Measurements from ENCODE around the gene SLC6A8. TPM values are rescaled to one million over a fixed set of nuclear protein-coding genes. Genes with fewer than 3 reads are reported as not detected.
"Not testable (repeated sequence)": the region's sequence is repeated elsewhere in the genome, so short reads cannot be mapped to it uniquely, and the experiment has no call there.

Gene SLC6A8
- total RNA-seq, 1 donor from 2014 or later, result 8.0 TPM

DNA sequence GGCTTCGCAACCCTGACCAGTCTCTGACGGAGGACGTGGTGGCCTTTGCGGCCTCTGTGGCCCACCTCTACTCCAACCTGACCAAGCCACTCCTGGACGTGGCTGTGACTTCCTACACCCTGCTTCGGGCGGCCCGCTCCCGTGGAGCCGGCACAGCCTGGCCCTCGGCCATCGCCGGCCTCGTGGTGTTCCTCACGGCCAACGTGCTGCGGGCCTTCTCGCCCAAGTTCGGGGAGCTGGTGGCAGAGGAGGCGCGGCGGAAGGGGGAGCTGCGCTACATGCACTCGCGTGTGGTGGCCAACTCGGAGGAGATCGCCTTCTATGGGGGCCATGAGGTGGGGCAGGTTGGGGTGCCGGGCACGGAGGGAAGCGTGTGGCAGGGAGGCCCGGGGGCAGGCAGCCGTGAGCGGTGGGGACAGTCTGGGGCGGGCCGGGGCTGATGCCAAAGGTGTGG is 38.1 kb downstream of the SLC6A8 start:
- H3K36me3 ChIP-seq, result peaks cover 3% of the 10 kb centered on the region
- no peak for ATAC-seq
- H3K4me1 ChIP-seq, result peaks cover 27% of the 10 kb centered on the region
- no peak for TF ChIP-seq CTCF (IDR thresholded peaks at IDR 0.05)
- no peaks in the 10 kb centered on the region for H3K27me3 ChIP-seq
- intact Hi-C loops (cut with DNase I), result no loop called here
- H3K27ac ChIP-seq, result peak overlapping the region; percentile 83
- H3K9me3 ChIP-seq, result no peaks in the 10 kb centered on the region
- H3K4me3 ChIP-seq, result peak overlapping the region; percentile 38
- no peak for DNase-seq

- Histone ChIP-seq H3K4me3 (peak overlapping the region; percentile 38), H3K9me3 (no peaks in the 10 kb centered on the region), H3K27me3 (no peaks in the 10 kb centered on the region), H3K36me3 (no peaks in the 10 kb centered on the region), H3K27ac (peak overlapping the region; percentile 83), H3K4me1 (peaks cover 27% of the 10 kb centered on the region)
- TF ChIP-seq CTCF (IDR thresholded peaks at IDR 0.05), result no peak
- intact Hi-C loops (cut with DNase I), result no loop called here
- ATAC-seq (peak; percentile 49), DNase-seq (peak; percentile 82)
Observed at GRCh38 chrX:153726286-153727122, 38.8 kb downstream of the SLC6A8 start.

GRCh38 chrX:153727123-153727931 is 39.6 kb downstream of the SLC6A8 start:
- Histone ChIP-seq H3K4me1 (peaks cover 27% of the 10 kb centered on the region), H3K27me3 (no peaks in the 10 kb centered on the region), H3K9me3 (no peaks in the 10 kb centered on the region), H3K4me3 (peak overlapping the region; percentile 38), H3K36me3 (no peaks in the 10 kb centered on the region), H3K27ac (peak overlapping the region; percentile 83)
- ATAC-seq (no peak), DNase-seq (peak; percentile 74)
- no peak for TF ChIP-seq CTCF (IDR thresholded peaks at IDR 0.05)
- intact Hi-C loops (cut with DNase I), result no loop called here

- H3K9me3 ChIP-seq, result no peaks in the 10 kb centered on the region
- no peaks in the 10 kb centered on the region for H3K27me3 ChIP-seq
- no peak overlapping the region for H3K4me3 ChIP-seq
- H3K4me1 ChIP-seq, result peaks cover 27% of the 10 kb centered on the region
- no peaks in the 10 kb centered on the region for H3K36me3 ChIP-seq
- no peak for ATAC-seq
- TF ChIP-seq CTCF (IDR thresholded peaks at IDR 0.05), result no peak
- DNase-seq, result no peak
- intact Hi-C loops (cut with DNase I), result no loop called here
- H3K27ac ChIP-seq, result peak overlapping the region; percentile 83
Observed at GRCh38 chrX:153728095-153728494, 40.4 kb downstream of the SLC6A8 start.

DNA sequence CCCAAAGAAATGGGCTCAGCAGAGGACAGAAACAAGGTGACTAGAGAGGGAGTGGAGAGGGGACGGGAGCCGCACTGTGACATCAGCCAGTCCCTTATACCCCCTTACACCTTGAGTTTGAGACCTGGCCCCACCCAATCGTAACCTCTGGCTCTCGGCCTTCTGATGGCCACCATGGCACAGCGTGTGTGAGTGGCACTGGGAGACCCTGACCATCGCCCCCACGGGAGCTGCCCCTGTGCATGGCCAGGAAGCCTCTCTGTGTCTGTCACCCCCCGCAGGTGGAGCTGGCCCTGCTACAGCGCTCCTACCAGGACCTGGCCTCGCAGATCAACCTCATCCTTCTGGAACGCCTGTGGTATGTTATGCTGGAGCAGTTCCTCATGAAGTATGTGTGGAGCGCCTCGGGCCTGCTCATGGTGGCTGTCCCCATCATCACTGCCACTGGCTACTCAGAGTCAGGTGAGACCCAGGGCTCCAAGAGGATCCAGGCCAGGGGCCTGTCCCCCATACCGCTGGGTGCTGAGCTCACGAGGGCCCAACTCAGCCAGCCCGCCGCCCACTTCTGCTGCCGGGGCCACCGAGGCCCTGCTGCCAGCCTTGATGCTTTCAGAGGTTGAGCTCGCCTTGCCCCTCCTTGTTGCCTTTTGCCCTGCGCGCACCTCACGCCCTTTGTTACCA is 41.4 kb downstream of the SLC6A8 start:
- peaks cover 27% of the 10 kb centered on the region for H3K4me1 ChIP-seq
- no peaks in the 10 kb centered on the region for H3K9me3 ChIP-seq
- no peak for TF ChIP-seq CTCF (IDR thresholded peaks at IDR 0.05)
- H3K27ac ChIP-seq, result no peak overlapping the region
- H3K36me3 ChIP-seq, result no peaks in the 10 kb centered on the region
- H3K27me3 ChIP-seq, result no peaks in the 10 kb centered on the region
- ATAC-seq (no peak), DNase-seq (no peak)
- H3K4me3 ChIP-seq, result no peak overlapping the region
- intact Hi-C loops (cut with DNase I), result no loop called here

- H3K4me3 ChIP-seq; intact Hi-C loops (cut with DNase I); DNase-seq; H3K27me3 ChIP-seq; ATAC-seq; H3K27ac ChIP-seq; H3K36me3 ChIP-seq; H3K9me3 ChIP-seq: not testable (repeated sequence)
- peaks cover 26% of the 10 kb centered on the region for H3K4me1 ChIP-seq
Observed at GRCh38 chrX:153730115-153730514, 42.4 kb downstream of the SLC6A8 start.
